HG03565 (cell line): ENCODE measurements around the gene SLC6A6.

Source experiments
- ATAC-seq: cut with Tn5 transposase; IDR thresholded peaks from one replicate; pipeline ENCODE4 v1.9.1; 2021; ENCODE audit warnings: mild to moderate bottlenecking, moderate library complexity; ENCODE audit not compliant: unreplicated experiment

The SLC6A6 gene

DNA sequence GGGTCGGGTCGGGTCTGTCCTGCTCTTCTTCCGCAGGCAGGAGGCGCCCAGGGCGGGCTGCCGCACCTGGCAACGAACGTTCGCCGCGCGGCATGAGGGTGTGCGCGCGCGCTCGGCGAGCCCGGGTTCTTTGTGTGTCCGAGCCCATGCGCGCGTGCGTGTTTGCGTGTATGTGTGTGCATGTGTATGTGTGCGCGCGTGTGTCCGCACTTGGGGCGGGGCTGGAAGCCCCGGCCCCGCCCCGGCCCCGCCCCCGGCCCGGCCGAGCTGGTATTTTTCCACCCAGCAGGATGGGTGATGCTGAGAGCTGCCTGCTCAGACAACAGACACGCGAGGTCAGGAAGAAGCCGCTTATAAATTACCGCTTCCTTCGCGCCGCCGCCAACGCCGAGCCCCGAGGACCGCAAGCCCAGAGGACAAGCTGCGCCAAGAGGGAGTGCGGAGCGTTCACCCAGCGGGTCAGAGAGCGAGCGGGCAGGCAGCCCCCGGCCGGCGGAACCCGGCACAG lies at the start of gene SLC6A6:
Gene SLC6A6, plus strand, starts transcription at position 303 of the 508 bp plus-strand sequence. CDS start 41,029 bp downstream, outside the sequence.
- peak; percentile 64 for ATAC-seq

GRCh38 chr3:14353502-14353901 lies 48.9 kb upstream of the SLC6A6 start:
- ATAC-seq: no peak

DNA sequence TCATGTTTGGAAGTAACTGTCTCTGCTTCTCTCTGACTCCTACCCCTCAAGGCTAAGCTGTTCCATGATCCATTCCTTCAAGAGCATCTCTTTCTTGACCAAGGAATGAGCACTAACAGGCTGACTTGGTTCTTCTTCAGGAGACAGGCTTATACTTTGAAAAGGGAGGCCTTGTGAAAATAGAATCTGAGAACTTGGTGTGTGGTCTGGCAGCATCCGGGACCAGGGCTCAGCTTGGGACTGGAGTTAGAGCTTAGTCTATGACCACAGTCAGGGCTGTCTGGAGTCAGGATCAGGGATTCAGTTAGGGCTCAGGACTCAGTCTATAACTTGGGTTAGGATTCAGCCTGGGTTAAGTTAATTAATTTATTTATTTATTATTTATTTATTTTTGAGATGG lies 44.9 kb upstream of the SLC6A6 start:
- ATAC-seq: no peak

DNA sequence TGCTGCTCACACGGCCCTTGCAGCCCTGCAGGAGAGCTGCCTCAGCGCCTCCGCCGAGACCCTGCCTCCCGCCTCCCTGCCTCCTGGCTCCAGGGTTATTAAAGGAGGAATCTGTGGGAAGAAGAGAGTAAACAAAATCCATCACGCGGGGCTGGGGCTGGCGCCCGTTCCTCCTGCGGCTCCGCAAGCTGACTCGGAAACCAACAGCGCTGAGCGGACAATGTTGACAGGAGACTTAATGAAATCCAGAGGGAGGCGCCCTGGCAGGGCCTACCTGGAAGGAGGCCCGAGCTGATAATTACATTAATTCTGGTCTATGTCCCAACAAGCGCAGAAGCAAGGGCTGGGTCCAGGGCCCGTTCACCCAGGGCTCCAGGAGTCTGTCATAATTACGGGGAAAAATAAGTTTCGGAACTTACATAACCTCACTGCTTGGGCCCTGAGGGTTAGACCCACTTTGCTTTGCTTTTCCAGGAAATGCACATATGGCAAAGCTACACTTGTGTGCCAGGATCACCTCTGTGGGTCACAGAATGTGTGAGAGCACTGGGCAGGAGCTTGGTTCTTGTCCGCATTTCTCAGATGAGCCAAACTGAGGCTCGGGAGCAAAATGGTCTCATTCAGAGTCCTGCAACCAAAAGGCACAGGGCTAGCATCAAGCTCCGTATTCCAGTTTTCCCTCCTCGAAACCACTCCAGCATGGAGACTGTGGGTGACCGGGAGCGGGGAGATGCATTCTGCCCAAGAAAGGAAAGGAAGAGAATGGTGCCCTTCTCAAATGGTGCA lies 43.8 kb upstream of the SLC6A6 start:
- no peak for ATAC-seq

DNA sequence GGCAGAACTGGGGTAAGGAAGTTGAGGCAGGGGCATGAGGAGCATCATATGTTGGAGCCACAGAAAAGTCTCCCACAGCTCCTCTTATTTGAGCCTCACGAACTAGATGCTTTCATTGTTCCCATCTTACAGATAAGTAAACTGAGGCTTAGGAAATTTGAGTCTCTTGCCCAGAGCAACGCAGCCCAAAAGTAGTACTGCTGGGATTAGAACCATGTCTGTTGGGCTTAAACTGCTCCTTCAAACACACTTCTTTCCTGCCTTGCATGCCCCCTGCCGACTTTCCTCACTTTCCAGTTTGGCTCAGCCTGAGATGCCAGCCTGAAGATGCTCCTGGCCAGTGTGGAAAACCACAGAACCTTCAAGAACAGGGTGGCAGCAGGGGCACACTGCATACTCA lies 43.1 kb upstream of the SLC6A6 start:
- ATAC-seq: no peak

- ATAC-seq: no peak
Observed at GRCh38 chr3:14360123-14360881, 42.1 kb upstream of the SLC6A6 start.

DNA sequence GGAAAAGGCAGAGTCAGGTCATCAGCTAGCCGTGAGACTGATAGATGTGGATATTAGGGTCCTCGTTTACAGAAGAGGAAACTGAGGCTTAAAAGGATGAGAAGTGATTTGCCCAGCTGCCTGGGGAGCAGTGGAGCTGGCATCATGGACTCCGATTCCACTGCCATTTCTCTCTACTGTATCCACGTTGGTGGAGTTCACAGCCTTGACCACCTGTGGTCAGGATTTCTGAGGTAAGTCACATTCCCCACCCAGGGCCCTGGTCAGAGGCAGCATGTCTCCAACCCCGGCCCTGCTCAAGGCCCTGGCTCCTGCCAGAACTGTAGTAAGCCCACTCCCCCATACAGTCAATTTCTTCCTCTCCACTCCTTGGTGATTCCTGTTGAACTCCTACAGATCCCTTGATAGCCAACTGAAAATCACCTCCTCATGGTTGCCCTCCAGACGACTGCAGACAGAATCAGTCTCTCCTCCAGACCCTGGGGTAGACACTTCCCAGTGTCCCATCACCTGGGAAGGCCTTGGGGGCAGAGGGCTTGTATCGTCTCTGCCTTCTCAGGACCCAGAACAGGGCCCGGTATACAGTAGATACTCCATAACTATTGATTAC lies 41.2 kb upstream of the SLC6A6 start:
- ATAC-seq: no peak

DNA sequence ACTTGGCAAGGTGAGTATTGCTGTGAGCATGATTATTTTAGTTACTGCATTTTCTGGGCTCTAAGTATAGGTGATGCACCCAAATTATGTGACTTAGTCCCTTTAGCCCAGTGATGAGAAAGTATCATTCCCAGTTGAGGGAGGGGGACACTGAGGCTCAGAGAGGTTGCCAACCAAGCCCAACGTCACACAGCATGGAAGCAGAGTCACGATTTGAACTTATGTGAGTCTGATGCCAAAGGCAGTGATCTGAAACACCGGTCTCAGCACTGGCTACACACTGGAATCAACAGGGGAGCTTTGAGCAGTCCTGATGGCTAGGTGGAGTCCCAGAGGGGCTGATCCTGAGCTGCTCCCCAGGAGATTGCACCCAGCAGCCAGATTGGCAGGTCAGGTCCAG lies 39.5 kb upstream of the SLC6A6 start:
- no peak for ATAC-seq

- ATAC-seq: no peak
Observed at GRCh38 chr3:14363379-14363778, 39.0 kb upstream of the SLC6A6 start.

DNA sequence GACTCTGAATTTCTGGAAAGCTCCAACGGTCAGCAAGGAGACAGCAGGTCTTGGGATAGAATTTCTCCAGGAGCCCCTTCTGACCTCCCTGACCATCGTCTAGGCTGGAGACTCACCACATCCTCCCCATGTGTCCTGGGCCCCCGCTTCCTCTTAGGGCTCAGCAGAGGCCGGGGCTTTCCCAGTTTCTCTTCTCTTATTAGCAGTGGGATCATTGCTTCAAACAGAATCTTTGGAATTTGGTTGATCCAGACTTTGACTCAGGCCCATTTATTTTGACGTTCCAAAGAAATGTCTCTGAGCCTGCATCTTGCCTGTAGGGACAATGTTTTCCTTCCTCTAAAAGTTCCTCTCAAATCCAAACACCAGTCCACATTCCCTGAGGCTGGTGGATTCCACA lies 38.4 kb upstream of the SLC6A6 start:
- ATAC-seq: no peak

- no peak for ATAC-seq
Observed at GRCh38 chr3:14364580-14365292, 37.7 kb upstream of the SLC6A6 start.

GRCh38 chr3:14366248-14366647 lies 36.2 kb upstream of the SLC6A6 start:
- ATAC-seq: no peak

GRCh38 chr3:14366915-14367823 lies 35.2 kb upstream of the SLC6A6 start:
- ATAC-seq: no peak

DNA sequence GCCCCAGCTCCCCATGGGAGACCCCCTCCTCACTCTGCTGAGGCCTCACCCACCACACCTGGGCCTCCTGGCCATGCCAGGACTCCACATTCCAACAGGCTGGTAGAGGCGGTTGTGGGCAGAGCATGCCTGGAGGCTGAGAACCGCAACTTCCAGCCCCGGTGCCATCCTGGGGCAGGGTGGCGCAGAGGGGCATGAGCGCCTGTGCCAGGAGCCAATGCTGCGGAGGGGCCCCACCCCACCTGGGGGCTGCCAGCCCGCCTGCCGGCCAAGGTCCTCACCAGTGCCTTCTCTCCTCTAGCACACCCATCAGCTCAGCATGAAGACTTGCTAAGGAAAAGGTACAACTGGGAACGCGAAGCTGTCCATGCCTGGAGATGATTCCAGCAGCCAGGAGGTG lies 34.3 kb upstream of the SLC6A6 start:
- no peak for ATAC-seq

- no peak for ATAC-seq
Observed at GRCh38 chr3:14368885-14369284, 33.5 kb upstream of the SLC6A6 start.

DNA sequence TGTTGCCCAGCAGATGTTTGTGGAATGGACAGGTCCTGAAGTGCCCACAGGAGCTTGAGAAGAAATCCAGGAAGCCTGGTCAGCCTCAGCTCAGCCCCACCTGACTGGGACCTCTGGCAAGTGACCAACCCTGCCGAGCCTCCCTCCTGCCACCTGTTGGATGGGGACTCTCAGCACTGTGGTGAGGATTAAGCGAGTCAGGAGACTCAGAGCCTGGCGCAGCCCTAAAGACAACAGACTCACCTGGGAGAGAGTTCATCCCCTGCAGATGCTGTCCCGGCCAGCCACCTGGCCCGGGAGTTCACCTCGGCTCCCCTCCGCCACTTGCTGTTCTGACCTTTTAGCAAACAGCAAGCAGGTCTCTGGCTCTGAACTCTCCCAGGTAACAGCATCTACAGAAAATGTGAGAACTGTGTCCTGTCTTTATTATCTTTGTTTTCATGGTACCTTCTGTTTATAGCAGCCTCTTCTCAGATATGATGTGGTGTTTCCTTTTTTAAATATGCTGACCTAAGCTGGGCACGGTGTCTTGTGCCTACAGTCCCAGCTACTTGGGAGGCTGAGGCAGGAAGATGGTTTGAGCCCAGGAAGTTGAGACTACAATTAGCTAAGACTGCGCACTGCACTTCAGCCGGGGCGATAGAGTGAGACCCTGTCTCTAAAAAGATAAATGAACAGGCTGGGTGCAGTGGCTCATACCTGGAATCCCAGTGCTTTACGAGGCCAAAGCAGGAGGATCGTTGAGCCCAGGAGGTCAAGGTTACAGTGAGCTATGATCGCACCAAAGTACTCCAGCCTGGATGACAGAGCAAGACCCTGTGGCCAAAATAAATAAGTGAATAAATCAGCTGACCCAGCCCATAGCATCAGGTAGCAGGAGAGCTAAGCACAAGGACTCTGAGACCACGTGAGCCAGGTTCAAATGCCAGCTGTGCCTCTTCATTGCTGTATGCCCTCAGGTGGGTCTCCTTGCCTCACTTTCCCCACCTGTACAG lies 32.4 kb upstream of the SLC6A6 start:
- ATAC-seq: no peak

GRCh38 chr3:14370720-14371572 lies 31.5 kb upstream of the SLC6A6 start:
- ATAC-seq: no peak
